GM18520 (cell line): Measurements from ENCODE around the gene NMNAT1.
"Not testable (repeated sequence)": the region's sequence is repeated elsewhere in the genome, so short reads cannot be mapped to it uniquely, and the experiment has no call there.

Experiments used
- ATAC-seq: cut with Tn5 transposase; IDR thresholded peaks from one replicate; pipeline ENCODE4 v1.9.1; 2021; ENCODE audit not compliant: unreplicated experiment

NMNAT1 gene

DNA sequence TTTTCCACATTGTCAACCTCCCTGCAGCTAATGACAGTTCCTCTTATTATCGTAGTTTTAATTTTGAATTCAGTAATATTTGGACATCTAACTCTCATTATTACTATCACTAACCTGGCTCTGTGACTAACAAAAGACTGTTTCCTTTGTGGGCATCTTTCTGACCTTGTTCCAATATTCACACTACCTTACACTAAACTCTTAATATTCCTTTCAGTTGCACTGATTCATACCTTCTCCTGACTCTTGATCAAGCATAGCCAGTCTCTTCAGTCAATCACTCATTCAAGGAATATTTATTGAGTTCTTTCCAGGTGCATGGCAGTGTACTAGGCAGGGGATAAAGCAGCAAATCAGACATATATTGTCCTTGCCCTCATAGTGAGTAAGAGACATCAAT, 25.4 kb upstream of the NMNAT1 start:
- ATAC-seq: no peak

DNA sequence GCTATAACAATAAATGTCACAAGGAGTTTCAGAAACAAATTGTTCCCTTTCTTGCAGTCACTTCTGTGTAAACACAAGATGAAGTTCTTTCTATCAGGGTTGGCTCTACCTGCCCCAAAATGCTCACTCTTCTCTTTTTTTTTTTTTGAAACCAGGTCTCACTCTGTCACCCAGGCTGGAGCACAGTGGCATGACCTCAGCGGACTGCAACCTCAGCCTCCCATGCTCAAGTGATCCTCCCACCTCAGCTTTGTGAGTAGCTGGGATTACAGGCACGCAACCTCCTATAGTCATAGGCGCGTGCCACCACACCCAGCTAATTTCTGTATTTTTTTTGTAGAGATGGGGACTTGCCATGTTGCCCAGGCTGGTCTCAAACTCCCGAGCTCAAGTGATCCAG, 22.7 kb upstream of the NMNAT1 start:
- ATAC-seq: no peak

DNA sequence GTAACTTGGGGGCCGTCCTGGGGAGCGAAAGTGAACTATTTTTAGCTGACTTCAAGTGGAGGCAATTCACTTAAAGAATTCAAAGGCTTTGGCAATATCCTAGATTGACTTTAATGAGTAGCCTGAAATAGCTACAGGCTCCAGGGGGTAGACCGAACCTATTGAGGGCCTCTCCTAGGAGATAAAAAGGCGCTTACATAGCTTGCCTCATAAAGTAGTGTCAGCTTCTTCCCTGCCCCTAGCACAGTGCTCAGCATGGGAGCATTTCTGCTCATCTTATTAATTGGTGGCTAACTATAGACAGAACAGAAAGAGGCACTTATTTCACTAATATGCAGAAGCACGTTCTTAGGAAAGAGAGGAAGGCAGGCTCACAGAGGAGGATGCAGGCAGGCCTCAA, 20.9 kb upstream of the NMNAT1 start:
- no peak for ATAC-seq

- no peak for ATAC-seq
Measured at GRCh38 chr1:9927259-9927658, 16.0 kb upstream of the NMNAT1 start.

DNA sequence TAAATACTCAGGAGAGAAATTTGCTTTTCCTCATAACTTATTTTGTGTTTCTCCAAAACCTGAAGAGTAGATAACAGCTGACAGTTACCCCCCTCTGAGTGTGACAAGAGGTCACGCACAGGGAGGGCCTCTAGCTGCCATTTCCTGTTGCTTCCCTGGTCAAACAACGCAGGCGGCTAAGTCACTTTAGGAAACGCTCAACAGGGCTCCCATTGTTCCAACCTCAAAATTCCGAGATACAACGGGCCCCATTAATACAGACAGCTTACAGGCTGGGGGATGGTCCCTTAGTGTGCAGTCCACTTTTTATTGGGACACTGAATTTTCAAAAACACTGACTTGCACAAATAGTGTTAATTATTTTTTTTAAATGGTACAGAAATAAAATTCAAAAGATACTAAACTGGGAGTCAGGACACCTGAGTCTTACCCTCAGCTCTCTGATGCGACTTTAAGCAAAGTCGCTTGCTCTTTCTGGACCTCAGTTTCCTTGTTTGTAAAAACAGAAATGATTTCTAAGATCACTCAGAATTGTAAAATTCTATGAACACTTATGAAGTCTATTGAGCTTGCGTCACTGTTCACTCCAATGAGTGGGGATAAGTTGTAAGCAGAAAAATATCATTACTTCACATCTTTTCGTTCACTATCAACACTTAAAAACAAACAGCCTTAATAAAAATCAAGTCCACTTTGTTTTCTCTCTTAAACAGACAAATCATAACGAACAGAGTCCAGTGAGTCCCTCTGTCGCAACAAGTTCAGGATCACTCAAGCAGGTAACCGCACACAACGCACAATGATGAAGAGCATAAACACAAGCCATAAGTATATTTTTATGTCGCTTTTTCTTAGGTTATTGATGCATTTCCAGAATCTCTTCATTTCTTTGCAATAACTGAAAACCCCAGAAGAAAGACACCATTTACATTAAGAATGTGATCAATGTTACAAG, 13.6 kb upstream of the NMNAT1 start:
- no peak for ATAC-seq

- ATAC-seq: peak; percentile 34
Measured at GRCh38 chr1:9942399-9942938, 806 bp upstream of the NMNAT1 start.

- no peak for ATAC-seq
Measured at GRCh38 chr1:9946315-9946714, 3.0 kb downstream of the NMNAT1 start.

- ATAC-seq: no peak
Measured at GRCh38 chr1:9957726-9958125, 14.5 kb downstream of the NMNAT1 start.

GRCh38 chr1:9960011-9960410, 16.7 kb downstream of the NMNAT1 start:
- ATAC-seq: no peak

GRCh38 chr1:9960706-9961562, 17.7 kb downstream of the NMNAT1 start:
- no peak for ATAC-seq

- no peak for ATAC-seq
Measured at GRCh38 chr1:9984253-9984652, 41.0 kb downstream of the NMNAT1 start.

DNA sequence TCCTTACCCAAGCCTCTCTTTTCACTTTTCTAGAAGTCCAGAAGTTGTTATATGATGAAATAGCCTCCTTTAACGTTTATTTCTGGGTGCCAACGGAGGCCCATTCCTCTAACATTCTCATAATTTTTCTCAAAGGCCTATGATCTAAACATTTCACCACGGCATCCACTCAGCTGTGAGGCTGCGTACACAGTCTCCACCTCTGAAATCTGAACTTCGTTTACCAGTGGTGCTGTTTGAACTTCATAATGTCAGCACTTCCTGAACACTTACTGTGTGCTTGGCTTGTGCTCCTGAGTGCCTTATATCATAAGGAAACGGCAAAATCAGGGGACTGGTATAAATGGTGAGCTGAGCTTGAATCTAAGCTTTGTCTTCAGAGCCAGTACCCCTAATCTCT, 41.7 kb downstream of the NMNAT1 start:
- no peak for ATAC-seq

GRCh38 chr1:9989773-9990172, 46.5 kb downstream of the NMNAT1 start:
- ATAC-seq: no peak

DNA sequence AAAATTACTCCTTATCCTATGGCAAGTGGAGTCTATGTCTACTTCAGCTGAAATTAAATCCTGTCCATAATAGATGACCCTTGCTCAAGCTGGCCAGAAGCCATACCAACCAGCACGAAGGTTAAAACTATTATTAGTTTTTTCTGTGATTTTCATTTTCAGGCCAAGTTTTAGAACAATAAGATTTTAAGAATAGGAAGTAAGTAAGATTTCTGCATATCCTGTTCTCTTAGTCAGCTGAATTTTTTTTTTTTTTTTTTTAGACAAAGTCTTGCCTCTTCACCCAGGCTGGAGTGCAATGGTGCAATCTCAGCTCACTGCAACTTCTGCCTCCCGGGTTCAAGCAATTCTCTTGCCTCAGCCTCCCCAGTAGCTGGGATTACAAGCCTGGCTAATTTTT, 47.7 kb downstream of the NMNAT1 start:
- no peak for ATAC-seq

- no peak for ATAC-seq
Measured at GRCh38 chr1:9992910-9993309, 49.6 kb downstream of the NMNAT1 start.

DNA sequence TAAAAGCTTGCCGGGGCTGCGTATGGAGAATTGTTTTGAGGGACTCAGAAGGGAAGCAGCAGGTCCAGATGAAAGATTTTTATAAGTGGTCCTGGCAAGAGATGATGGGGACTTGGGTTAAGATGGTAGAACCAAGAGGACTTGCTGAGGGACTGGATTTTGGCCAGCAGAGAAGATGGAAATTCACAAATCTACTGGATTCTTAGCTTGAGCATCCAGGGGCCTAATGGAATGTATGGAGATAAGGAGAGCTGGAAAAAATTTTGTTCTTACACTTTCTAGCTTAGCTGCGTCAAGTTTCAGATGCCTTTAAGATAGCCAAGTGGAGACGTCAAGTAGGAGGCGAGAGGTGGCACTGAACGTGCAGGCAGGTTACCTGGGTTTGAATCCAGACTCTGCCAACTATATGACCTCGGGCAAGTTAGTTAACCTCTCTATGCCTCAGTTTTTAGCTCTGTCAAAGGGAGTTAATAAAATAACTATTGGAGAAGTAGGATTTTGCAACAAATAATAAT, 50.3 kb downstream of the NMNAT1 start:
- no peak for ATAC-seq

DNA sequence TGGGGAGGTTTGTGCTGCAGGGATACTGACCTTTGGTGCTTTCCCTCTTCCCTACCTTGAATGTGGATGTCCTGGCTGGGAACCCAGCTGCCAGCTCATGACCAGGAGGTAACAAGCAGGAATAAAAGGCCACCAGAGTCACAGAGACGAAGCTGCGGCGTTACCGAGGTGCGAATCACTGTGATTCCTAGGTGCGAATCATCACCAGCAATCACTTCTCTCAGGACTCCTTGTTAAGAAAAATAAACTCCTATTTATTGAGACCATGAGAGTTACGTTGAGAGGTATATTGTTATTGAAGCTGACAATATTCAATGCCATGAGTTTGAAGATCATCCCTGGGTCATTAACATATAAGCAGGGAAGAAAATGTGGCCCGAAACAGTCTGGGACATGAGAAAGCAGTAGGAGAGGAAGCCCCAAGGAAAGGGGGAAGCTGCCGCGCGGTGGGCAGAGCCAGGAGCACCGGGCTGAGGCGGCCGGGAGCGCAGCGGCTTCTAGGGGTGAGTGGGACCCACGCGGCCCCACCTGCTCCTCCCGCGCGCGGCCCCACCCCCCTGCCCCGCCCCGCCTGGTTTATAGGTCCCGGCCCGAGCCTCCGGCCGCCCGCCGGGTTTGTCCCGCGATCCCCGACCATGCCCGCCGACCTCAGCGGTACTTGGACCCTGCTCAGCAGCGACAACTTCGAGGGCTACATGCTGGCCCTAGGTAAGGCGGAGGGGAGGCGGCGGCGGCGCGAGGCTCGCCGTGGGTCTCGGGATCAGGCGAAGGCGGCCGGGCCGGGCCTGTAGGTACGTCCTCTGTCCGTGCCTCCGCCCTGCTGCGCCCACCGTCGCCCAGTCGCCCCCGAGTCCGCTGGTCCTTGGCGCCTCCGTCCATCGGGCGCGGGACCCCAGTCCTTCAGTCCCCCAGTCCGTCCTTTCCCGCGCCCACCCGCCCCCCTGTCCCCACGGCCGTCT, 53.6 kb downstream of the NMNAT1 start, which contains the start of gene RBP7:
Gene RBP7 (plus strand): TSS at position 605 of the 959 bp plus-strand sequence. CDS start 31 bp downstream, at position 636.
- no peak for ATAC-seq

DNA sequence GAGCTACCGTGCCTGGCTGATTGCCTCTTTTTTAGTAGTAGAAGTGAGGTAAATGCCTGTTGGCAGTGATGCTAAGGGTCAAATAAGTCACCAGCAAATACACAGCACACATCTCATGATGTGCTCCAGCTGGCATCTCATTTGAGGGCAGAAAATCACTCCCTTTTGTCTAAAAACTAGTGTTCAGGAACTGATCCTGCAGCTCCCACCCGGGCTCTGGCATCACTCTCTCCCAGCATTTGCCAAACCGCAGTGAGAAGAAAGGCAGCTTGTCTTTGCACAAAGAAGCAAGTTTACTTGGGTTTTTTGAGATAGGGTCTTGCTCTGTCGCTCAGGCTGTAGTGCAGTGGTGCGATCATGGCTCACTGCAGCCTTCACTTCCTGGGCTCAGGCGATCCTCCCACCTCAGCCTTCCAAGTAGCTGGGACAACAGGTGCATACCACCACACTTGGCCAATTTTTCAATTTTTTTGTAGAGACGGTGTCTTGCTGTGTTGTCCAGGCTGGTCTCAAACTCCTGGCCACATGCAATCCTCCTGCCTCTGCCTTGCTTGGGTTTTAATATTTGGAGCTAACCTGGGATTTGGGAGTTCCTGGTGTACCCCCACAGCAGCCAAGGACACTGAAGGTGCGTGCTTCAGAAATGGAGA, 57.9 kb downstream of the NMNAT1 start:
- no peak for ATAC-seq

DNA sequence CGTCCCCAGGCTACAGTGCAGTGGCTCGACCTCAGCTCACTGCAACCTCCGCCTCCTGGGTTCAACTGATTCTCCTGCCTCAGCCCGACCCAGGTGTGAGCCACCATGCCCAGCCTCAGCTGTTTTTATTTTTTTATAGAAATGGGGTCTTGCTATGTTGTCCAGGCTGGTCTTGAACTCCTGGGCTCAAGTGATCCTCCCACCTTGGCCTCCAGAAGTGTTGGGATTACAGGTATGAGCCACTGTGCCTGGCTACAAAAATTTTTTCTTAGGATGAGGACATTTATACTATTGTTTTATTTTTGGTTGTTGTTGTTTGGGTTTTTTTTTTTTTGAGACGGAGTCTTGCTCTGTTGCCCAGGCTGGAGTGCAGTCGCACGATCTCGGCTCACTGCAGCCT, 62.0 kb downstream of the NMNAT1 start:
- not testable (repeated sequence) for ATAC-seq

- no peak for ATAC-seq
Measured at GRCh38 chr1:10007169-10007568, 63.9 kb downstream of the NMNAT1 start.
